ENCODE results near the gene G2E3.

The G2E3 gene

DNA sequence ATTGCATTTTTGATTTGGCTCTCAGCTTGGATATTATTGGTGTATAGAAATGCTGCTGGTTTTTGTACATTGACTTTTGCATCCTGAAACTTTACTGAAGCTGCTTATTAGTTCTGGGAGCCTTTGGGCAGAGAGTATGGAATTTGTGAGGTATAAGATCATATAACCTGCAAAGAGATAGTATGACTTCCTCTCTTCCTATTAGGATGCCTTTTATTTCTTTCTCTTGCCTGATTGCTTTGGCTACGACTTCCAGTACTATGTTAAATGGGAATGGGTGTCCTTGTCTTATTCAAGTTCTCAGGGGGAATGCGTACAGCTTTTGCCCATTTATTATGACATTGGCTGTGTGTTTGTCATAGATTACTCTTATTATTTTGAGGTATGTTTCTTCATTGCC lies 86.6 kb downstream of the G2E3 start:
- peaks cover 9% of the 10 kb centered on the region for H3K9me3 ChIP-seq (ENCODE audit: insufficient read depth, low read length, severe bottlenecking)
- no peak overlapping the region for H3K4me3 ChIP-seq (ENCODE audit: low read depth in 1 of 2, low read length in 2 of 2)
- ATAC-seq (ENCODE audit: insufficient read depth, low read depth) = no peak
- no peak overlapping the region for H3K9ac ChIP-seq (ENCODE audit: low read depth, low read length)
- no peaks in the 10 kb centered on the region for H3K27me3 ChIP-seq (ENCODE audit: insufficient read depth, low read length, poor library complexity)
- DNase-seq = no peak
- H4K20me1 ChIP-seq (ENCODE audit: insufficient read depth, low read length) = no peaks in the 10 kb centered on the region
- peaks cover 42% of the 10 kb centered on the region for H3K36me3 ChIP-seq (ENCODE audit: insufficient read depth, low read length)
- no peaks in the 10 kb centered on the region for H3K4me1 ChIP-seq (ENCODE audit: insufficient read depth, low read length)
- H3K4me2 ChIP-seq (ENCODE audit: insufficient read depth, low read length) = no peak overlapping the region
- H2AFZ ChIP-seq (ENCODE audit: low read depth, low read length) = no peak overlapping the region
- H3K27ac ChIP-seq (ENCODE audit: low read length) = no peak overlapping the region
- TF ChIP-seq, protein P1, sequence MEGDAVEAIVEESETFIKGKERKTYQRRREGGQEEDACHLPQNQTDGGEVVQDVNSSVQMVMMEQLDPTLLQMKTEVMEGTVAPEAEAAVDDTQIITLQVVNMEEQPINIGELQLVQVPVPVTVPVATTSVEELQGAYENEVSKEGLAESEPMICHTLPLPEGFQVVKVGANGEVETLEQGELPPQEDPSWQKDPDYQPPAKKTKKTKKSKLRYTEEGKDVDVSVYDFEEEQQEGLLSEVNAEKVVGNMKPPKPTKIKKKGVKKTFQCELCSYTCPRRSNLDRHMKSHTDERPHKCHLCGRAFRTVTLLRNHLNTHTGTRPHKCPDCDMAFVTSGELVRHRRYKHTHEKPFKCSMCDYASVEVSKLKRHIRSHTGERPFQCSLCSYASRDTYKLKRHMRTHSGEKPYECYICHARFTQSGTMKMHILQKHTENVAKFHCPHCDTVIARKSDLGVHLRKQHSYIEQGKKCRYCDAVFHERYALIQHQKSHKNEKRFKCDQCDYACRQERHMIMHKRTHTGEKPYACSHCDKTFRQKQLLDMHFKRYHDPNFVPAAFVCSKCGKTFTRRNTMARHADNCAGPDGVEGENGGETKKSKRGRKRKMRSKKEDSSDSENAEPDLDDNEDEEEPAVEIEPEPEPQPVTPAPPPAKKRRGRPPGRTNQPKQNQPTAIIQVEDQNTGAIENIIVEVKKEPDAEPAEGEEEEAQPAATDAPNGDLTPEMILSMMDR (IDR thresholded peaks at IDR 0.05; ENCODE audit: borderline replicate concordance, extremely low read depth, low read length, poor library complexity, severe bottlenecking) = no peak
- 0 out of 2 replicates have a peak, but pooled peaks cover 14% of the 10 kb centered on the region for H3K79me2 ChIP-seq (ENCODE audit: insufficient read depth, low read length)

DNA sequence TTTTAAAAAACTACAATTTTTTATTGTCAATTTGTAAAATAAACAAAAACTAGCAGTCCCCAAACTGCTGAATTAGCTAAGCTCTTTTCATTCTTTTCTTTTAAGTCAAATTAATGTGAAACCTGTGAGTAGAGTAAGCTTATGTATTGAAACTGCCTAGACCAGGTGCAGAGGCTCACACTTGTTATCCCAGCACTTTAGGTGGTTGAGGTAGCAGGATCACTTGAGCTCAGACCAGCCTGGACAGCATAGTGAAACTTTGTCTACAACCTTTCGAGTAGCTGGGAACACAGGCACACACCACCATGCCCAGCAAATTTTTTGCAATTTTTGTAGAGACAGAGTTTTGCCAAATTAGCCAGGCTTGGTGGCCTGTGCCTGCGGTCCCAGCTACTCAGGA lies 89.5 kb downstream of the G2E3 start:
- Histone ChIP-seq H3K4me1 (ENCODE audit: insufficient read depth, low read length) (no peaks in the 10 kb centered on the region), H3K9me3 (ENCODE audit: insufficient read depth, low read length, severe bottlenecking) (peaks cover 9% of the 10 kb centered on the region), H3K4me3 (ENCODE audit: low read depth in 1 of 2, low read length in 2 of 2) (no peak overlapping the region), H4K20me1 (ENCODE audit: insufficient read depth, low read length) (no peaks in the 10 kb centered on the region), H3K9ac (ENCODE audit: low read depth, low read length) (no peak overlapping the region), H3K36me3 (ENCODE audit: insufficient read depth, low read length) (peaks cover 56% of the 10 kb centered on the region), H3K27me3 (ENCODE audit: insufficient read depth, low read length, poor library complexity) (no peaks in the 10 kb centered on the region), H3K27ac (ENCODE audit: low read length) (no peak overlapping the region), H3K4me2 (ENCODE audit: insufficient read depth, low read length) (no peak overlapping the region), H3K79me2 (ENCODE audit: insufficient read depth, low read length) (0 out of 2 replicates have a peak, but pooled peaks cover 14% of the 10 kb centered on the region), H2AFZ (ENCODE audit: low read depth, low read length) (no peak overlapping the region)
- no peak for ATAC-seq (ENCODE audit: insufficient read depth, low read depth)
- no peak for TF ChIP-seq EZH2 (IDR thresholded peaks at IDR 0.05; ENCODE audit: borderline replicate concordance, low read depth, low read length, severe bottlenecking)
- TF ChIP-seq, protein P1 (IDR thresholded peaks at IDR 0.05; ENCODE audit: borderline replicate concordance, extremely low read depth, low read length, poor library complexity, severe bottlenecking) = no peak
- no peak for DNase-seq

DNA sequence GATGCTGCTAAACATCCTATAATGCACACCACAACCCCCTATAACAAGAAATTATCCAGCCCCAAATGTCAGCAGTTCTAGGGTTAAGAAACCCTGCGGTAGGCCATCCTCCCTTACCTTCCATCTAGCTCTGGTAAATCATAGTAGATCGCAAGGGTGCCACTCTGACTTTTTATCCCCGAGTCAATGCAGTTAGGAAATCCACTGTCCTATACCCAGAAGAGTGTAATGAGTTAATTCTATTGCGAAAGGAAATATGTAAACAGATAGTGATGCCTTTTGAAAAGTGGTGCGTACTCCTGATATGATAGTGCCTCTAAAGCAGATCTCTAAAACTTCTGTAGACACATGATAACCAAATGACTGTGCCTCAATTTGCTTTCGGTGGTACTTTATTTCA lies 93.0 kb downstream of the G2E3 start:
- no peak for ATAC-seq (ENCODE audit: insufficient read depth, low read depth)
- H3K27me3 ChIP-seq (ENCODE audit: insufficient read depth, low read length, poor library complexity) = no peaks in the 10 kb centered on the region
- H3K9me3 ChIP-seq (ENCODE audit: insufficient read depth, low read length, severe bottlenecking) = no peaks in the 10 kb centered on the region
- H3K9ac ChIP-seq (ENCODE audit: low read depth, low read length) = no peak overlapping the region
- no peak for TF ChIP-seq EZH2 (IDR thresholded peaks at IDR 0.05; ENCODE audit: borderline replicate concordance, low read depth, low read length, severe bottlenecking)
- TF ChIP-seq, protein P1 (IDR thresholded peaks at IDR 0.05; ENCODE audit: borderline replicate concordance, extremely low read depth, low read length, poor library complexity, severe bottlenecking) = no peak
- H3K27ac ChIP-seq (ENCODE audit: low read length) = no peak overlapping the region
- no peak overlapping the region for H3K4me3 ChIP-seq (ENCODE audit: low read depth in 1 of 2, low read length in 2 of 2)
- H4K20me1 ChIP-seq (ENCODE audit: insufficient read depth, low read length) = no peaks in the 10 kb centered on the region
- H3K4me2 ChIP-seq (ENCODE audit: insufficient read depth, low read length) = no peak overlapping the region
- no peaks in the 10 kb centered on the region for H3K4me1 ChIP-seq (ENCODE audit: insufficient read depth, low read length)
- no peaks in the 10 kb centered on the region for H3K79me2 ChIP-seq (ENCODE audit: insufficient read depth, low read length)
- DNase-seq = no peak
- H2AFZ ChIP-seq (ENCODE audit: low read depth, low read length) = no peak overlapping the region
- peaks cover 72% of the 10 kb centered on the region for H3K36me3 ChIP-seq (ENCODE audit: insufficient read depth, low read length)

DNA sequence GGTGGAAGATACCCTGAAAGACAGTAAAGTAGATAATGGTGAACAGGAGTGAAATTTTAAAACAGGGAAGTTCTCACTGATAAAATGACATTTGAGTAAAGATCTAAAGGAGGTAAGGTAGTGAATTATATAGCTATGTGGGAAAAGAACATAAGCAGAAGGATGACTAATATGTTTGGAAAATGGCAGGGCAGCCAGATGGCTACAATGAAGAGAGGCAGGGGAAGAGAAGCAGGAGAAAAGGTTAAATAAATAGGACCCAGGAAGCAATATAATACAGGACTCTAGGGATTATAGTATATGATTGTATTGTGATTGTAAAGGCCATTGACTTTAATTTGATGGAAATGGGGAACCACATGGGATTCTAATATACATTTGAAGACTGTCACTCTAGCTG lies 96.2 kb downstream of the G2E3 start:
- H3K4me2 ChIP-seq (ENCODE audit: insufficient read depth, low read length) = no peak overlapping the region
- no peaks in the 10 kb centered on the region for H3K27me3 ChIP-seq (ENCODE audit: insufficient read depth, low read length, poor library complexity)
- H3K36me3 ChIP-seq (ENCODE audit: insufficient read depth, low read length) = peaks cover 70% of the 10 kb centered on the region
- H3K79me2 ChIP-seq (ENCODE audit: insufficient read depth, low read length) = no peaks in the 10 kb centered on the region
- TF ChIP-seq, protein P1 (IDR thresholded peaks at IDR 0.05; ENCODE audit: borderline replicate concordance, extremely low read depth, low read length, poor library complexity, severe bottlenecking) = no peak
- TF ChIP-seq EZH2 (IDR thresholded peaks at IDR 0.05; ENCODE audit: borderline replicate concordance, low read depth, low read length, severe bottlenecking) = no peak
- H2AFZ ChIP-seq (ENCODE audit: low read depth, low read length) = no peak overlapping the region
- H3K27ac ChIP-seq (ENCODE audit: low read length) = no peak overlapping the region
- DNase-seq = no peak
- H3K4me1 ChIP-seq (ENCODE audit: insufficient read depth, low read length) = no peaks in the 10 kb centered on the region
- no peaks in the 10 kb centered on the region for H4K20me1 ChIP-seq (ENCODE audit: insufficient read depth, low read length)
- no peaks in the 10 kb centered on the region for H3K9me3 ChIP-seq (ENCODE audit: insufficient read depth, low read length, severe bottlenecking)
- no peak overlapping the region for H3K4me3 ChIP-seq (ENCODE audit: low read depth in 1 of 2, low read length in 2 of 2)
- H3K9ac ChIP-seq (ENCODE audit: low read depth, low read length) = no peak overlapping the region
- no peak for ATAC-seq (ENCODE audit: insufficient read depth, low read depth)
